ENCODE data around the gene MAP3K10. TPM values are rescaled to one million over a fixed set of nuclear protein-coding genes. Genes with fewer than 3 reads are reported as not detected.

Gene MAP3K10
- total and polyA plus RNA-seq, 2 donors (not counting 1 experiment from before 2014, with no cell fraction given): 22.5 to 41.6 TPM

DNA sequence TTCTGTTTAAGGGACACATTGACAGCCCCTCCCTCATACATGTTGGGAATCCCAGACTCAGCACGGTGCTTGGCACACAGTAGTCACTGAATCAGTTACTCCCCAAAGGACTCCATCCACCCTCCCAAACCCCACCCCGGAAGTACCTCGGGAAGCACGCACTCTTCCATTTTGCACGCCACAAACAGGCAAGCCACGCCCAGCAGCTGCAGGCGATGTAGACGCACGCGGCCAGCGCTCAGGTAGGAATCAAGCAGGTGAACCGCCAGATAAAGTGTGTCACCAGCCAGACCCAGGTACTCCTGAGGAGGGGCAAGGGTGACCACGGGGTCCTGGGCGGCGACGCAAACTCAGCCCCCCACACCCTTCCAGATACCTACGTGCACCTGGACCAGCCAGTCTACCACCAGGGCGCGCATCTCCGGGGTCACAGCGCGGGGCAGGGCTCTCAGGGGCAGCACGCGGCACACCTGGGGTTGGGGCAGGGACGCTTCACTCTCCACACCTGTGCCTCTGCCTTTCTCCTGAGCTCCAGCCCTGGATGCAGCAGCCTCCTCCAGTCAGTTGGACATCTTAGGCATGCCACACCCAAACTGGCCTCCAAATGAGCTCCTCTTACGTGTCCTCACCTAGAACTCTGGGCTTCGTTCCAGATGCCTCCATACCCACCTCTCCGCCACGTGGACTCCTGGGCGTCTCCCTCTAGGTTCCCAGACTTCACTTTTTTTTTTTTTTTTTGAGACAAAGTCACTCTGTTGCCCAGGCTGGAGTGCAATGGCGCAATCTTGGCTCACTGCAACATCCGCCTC lies 33.3 kb downstream of the MAP3K10 start:
- no peaks in the 10 kb centered on the region for H3K79me2 ChIP-seq (ENCODE audit: control insufficient read depth, insufficient read depth, low read length)
- no peak overlapping the region for H2AFZ ChIP-seq (ENCODE audit: insufficient read depth, low read depth, low read length, poor library complexity, severe bottlenecking)
- Mint-ChIP-seq H3K27me3 (peaks cover 32% of the 10 kb centered on the region), H3K4me1 (peaks cover 20% of the 10 kb centered on the region), H3K4me3 (no peak overlapping the region), H3K27ac (no peak overlapping the region), H3K9me3 (ENCODE audit: insufficient read depth) (no peaks in the 10 kb centered on the region)
- peaks cover 0 to 35% (median 0%) of the 10 kb centered on the region in 3 donors for H3K9me3 ChIP-seq (ENCODE audit: control extremely low read depth in 1 of 3, control insufficient read depth in 2 of 3, insufficient read depth in 1 of 3, low read length in 2 of 3)
- peaks cover 0 to 49% (median 30%) of the 10 kb centered on the region in 4 experiments for H3K27me3 ChIP-seq (replicated peaks in 1 of 4; ENCODE audit: control extremely low read depth in 1 of 4, control insufficient read depth in 3 of 4, insufficient read depth in 4 of 4, low read length in 3 of 4)
- POLR2A ChIA-PET: interaction anchor here (0.7 kb wide), 1 partner anchor 16 kb away, joined by 4 read pairs; no protein-coding TSS in a partner anchor
- intact Hi-C loops (cut with micrococcal nuclease): no loop called here
- H3K4me3 ChIP-seq (ENCODE audit: control extremely low read depth in 1 of 5, extremely low read depth in 1 of 5, insufficient read depth in 1 of 5, low read depth in 2 of 5, low read length in 4 of 5): no peak overlapping the region
- H3K27ac ChIP-seq (ENCODE audit: low read length in 2 of 2): no peak overlapping the region
- ATAC-seq (ENCODE audit: low read depth): no peak
- WGBS (ENCODE audit: insufficient coverage): 83% methylated on average over 32 of the region's 32 CpGs
- CTCF ChIA-PET: no interaction called here
- H3K9ac ChIP-seq (ENCODE audit: low read length): no peak overlapping the region
- no peaks in the 10 kb centered on the region for H3K36me3 ChIP-seq (replicated peaks in 1 of 2; ENCODE audit: control extremely low read depth in 1 of 2, control insufficient read depth in 1 of 2, extremely low read depth in 1 of 2, insufficient read depth in 2 of 2, low read length in 1 of 2)
- peaks cover 25 to 28% of the 10 kb centered on the region in 2 donors for H3K4me1 ChIP-seq (ENCODE audit: control insufficient read depth in 2 of 2, insufficient read depth in 2 of 2, low read length in 2 of 2)
- no peak overlapping the region for H3K4me2 ChIP-seq (replicated peaks; ENCODE audit: low read depth, low read length, poor library complexity, severe bottlenecking)
- no peak for TF ChIP-seq EZH2 (IDR thresholded peaks at IDR 0.05; ENCODE audit: borderline replicate concordance, insufficient read depth, low read depth, low read length, poor library complexity, severe bottlenecking)
- TF ChIP-seq, protein P1, sequence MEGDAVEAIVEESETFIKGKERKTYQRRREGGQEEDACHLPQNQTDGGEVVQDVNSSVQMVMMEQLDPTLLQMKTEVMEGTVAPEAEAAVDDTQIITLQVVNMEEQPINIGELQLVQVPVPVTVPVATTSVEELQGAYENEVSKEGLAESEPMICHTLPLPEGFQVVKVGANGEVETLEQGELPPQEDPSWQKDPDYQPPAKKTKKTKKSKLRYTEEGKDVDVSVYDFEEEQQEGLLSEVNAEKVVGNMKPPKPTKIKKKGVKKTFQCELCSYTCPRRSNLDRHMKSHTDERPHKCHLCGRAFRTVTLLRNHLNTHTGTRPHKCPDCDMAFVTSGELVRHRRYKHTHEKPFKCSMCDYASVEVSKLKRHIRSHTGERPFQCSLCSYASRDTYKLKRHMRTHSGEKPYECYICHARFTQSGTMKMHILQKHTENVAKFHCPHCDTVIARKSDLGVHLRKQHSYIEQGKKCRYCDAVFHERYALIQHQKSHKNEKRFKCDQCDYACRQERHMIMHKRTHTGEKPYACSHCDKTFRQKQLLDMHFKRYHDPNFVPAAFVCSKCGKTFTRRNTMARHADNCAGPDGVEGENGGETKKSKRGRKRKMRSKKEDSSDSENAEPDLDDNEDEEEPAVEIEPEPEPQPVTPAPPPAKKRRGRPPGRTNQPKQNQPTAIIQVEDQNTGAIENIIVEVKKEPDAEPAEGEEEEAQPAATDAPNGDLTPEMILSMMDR (IDR thresholded peaks at IDR 0.05): no peak
- no peaks in the 10 kb centered on the region for H4K20me1 ChIP-seq (ENCODE audit: control insufficient read depth, insufficient read depth, low read length, poor library complexity, severe bottlenecking)
- DNase-seq: no peak
